Right lung (tissue), 5 donors: ENCODE data around the gene MBD6. TPM values are rescaled to one million over a fixed set of nuclear protein-coding genes. Genes with fewer than 3 reads are reported as not detected.

Source experiments
- DNase-seq, 2 donors: peaks; one replicate each; pipeline ENCODE4 v3.0.0-alpha.2; 2013
- polyA plus RNA-seq, 5 donors: library from polyadenylated mRNA; unstranded; fragments of 120-200 nt; gene quantifications; one replicate each; pipeline versions ENCODE4 v1.2.1 to v1.2.3, GENCODE V29; 2013; ENCODE audit warnings: inconsistent platforms in 1 of 5, low replicate concordance in 1 of 5; ENCODE audit not compliant: insufficient read length in 5 of 5, insufficient read depth in 1 of 5

Gene MBD6
- polyA plus RNA-seq, 5 donors = 55.7 to 78.7 (median 72.7) TPM

- no peak for DNase-seq
Observed at GRCh38 chr12:57528831-57529555, 6.4 kb downstream of the MBD6 start.

GRCh38 chr12:57529831-57530230 lies 7.2 kb downstream of the MBD6 start:
- DNase-seq = no peak

- DNase-seq = no peak
Observed at GRCh38 chr12:57530396-57531142, 7.9 kb downstream of the MBD6 start.

GRCh38 chr12:57531836-57532235 lies 9.2 kb downstream of the MBD6 start:
- DNase-seq = no peak

- no peak for DNase-seq
Observed at GRCh38 chr12:57533108-57533507, 10.5 kb downstream of the MBD6 start.

GRCh38 chr12:57534250-57534649 lies 11.6 kb downstream of the MBD6 start:
- no peak for DNase-seq

- no peak for DNase-seq
Observed at GRCh38 chr12:57534991-57535543, 12.4 kb downstream of the MBD6 start.

GRCh38 chr12:57535764-57536596 lies 13.4 kb downstream of the MBD6 start:
- DNase-seq = no peak

GRCh38 chr12:57536597-57536942 lies 13.9 kb downstream of the MBD6 start:
- DNase-seq = no peak

GRCh38 chr12:57539134-57539768 lies 16.6 kb downstream of the MBD6 start:
- DNase-seq = no peak

- DNase-seq = no peak
Observed at GRCh38 chr12:57541001-57541400, 18.4 kb downstream of the MBD6 start.

- no peak for DNase-seq
Observed at GRCh38 chr12:57541717-57542116, 19.1 kb downstream of the MBD6 start.

- no peak for DNase-seq
Observed at GRCh38 chr12:57543581-57543980, 21.0 kb downstream of the MBD6 start.

GRCh38 chr12:57545809-57546437 lies 23.3 kb downstream of the MBD6 start:
- no peak for DNase-seq

- DNase-seq = peak; percentile 92 to 96
Observed at GRCh38 chr12:57546438-57547287, 24.0 kb downstream of the MBD6 start, which contains the start of gene DCTN2. DCTN2 (minus strand) TSS chr12:57547192; CDS start chr12:57547063, 129 bp downstream.

GRCh38 chr12:57547288-57548012 lies 24.8 kb downstream of the MBD6 start:
- DNase-seq = no peak

- DNase-seq = no peak
Observed at GRCh38 chr12:57548013-57548315, 25.3 kb downstream of the MBD6 start.

GRCh38 chr12:57548488-57548887 lies 25.9 kb downstream of the MBD6 start:
- DNase-seq = no peak

GRCh38 chr12:57549203-57549908 lies 26.7 kb downstream of the MBD6 start:
- DNase-seq = no peak
